Measurements from ENCODE around the gene SEMA5B.

Gene SEMA5B

GRCh38 chr3:122962149-122962548 is 65.4 kb downstream of the SEMA5B start:
- DNase-seq (ENCODE audit: low spot score): no peak
- H3K27me3 ChIP-seq (ENCODE audit: control insufficient read depth in 3 of 3, insufficient read depth in 3 of 3, low read depth in 1 of 3, low read length in 3 of 3): no peaks in the 10 kb centered on the region

GRCh38 chr3:122961146-122961545 is 66.4 kb downstream of the SEMA5B start:
- Histone ChIP-seq H2BK120ac (ENCODE audit: low read depth, low read length) (no peak overlapping the region), H3K27ac (replicated peaks; ENCODE audit: low read length) (no peak overlapping the region), H3K14ac (ENCODE audit: low read length) (no peak overlapping the region), H3K4ac (ENCODE audit: low read length) (no peak overlapping the region), H3K27me3 (ENCODE audit: control insufficient read depth in 3 of 3, insufficient read depth in 3 of 3, low read depth in 1 of 3, low read length in 3 of 3) (no peaks in the 10 kb centered on the region), H3K36me3 (replicated peaks in 1 of 2; ENCODE audit: control insufficient read depth in 2 of 2, insufficient read depth in 2 of 2, low read length in 2 of 2) (peaks cover 2 to 97% of the 10 kb centered on the region in 2 donors), H2BK15ac (ENCODE audit: low read length) (no peak overlapping the region), H3K9me3 (replicated peaks in 1 of 2; ENCODE audit: control insufficient read depth in 2 of 2, insufficient read depth in 1 of 2, low read depth in 1 of 2, low read length in 2 of 2) (no peaks in the 10 kb centered on the region), H4K8ac (ENCODE audit: low read depth, low read length) (no peak overlapping the region), H3K4me2 (ENCODE audit: insufficient read depth, low read length, poor library complexity, severe bottlenecking) (no peak overlapping the region), H3K4me3 (ENCODE audit: low read length in 2 of 2) (no peak overlapping the region), H3K79me1 (ENCODE audit: low read depth, low read length) (no peaks in the 10 kb centered on the region), H3K9ac (ENCODE audit: low read depth, low read length, poor library complexity) (no peak overlapping the region), H2BK5ac (ENCODE audit: low read length) (no peak overlapping the region), H2AFZ (ENCODE audit: low read length) (no peak overlapping the region), H2AK5ac (ENCODE audit: low read depth, low read length) (no peak overlapping the region), H3K18ac (ENCODE audit: low read length) (no peak overlapping the region), H4K91ac (ENCODE audit: low read depth, low read length, poor library complexity) (no peak overlapping the region), H2BK12ac (ENCODE audit: low read length) (no peak overlapping the region), H3K4me1 (ENCODE audit: control insufficient read depth in 2 of 2, insufficient read depth in 1 of 2, low read depth in 1 of 2, low read length in 2 of 2) (peaks cover 0 to 14% of the 10 kb centered on the region in 2 donors), H3K23ac (ENCODE audit: low read depth, low read length, poor library complexity) (no peak overlapping the region)
- no peak for DNase-seq (ENCODE audit: low spot score)
- no CpG with 5 or more reads among the region's 4 CpGs for WGBS, 2 donors (ENCODE audit: extremely low coverage in 2 of 2, insufficient read length in 2 of 2, insufficient replicate concordance in 1 of 2)

More at GRCh38 chr3:122962149-122962548, 65.4 kb downstream of the SEMA5B start:
- H4K8ac ChIP-seq (ENCODE audit: low read depth, low read length): no peak overlapping the region
- H2AFZ ChIP-seq (ENCODE audit: low read length): no peak overlapping the region
- no peak overlapping the region for H3K18ac ChIP-seq (ENCODE audit: low read length)
- H3K79me1 ChIP-seq (ENCODE audit: low read depth, low read length): no peaks in the 10 kb centered on the region
- no peak overlapping the region for H3K9ac ChIP-seq (ENCODE audit: low read depth, low read length, poor library complexity)
- H3K14ac ChIP-seq (ENCODE audit: low read length): no peak overlapping the region
- H2BK120ac ChIP-seq (ENCODE audit: low read depth, low read length): no peak overlapping the region
- H3K4ac ChIP-seq (ENCODE audit: low read length): no peak overlapping the region
- WGBS, 2 donors (ENCODE audit: extremely low coverage in 2 of 2, insufficient read length in 2 of 2, insufficient replicate concordance in 1 of 2): no CpG with 5 or more reads among the region's 9 CpGs
- no peak overlapping the region for H3K23ac ChIP-seq (ENCODE audit: low read depth, low read length, poor library complexity)
- no peak overlapping the region for H2BK5ac ChIP-seq (ENCODE audit: low read length)
- no peak overlapping the region for H3K27ac ChIP-seq (replicated peaks; ENCODE audit: low read length)
- H3K36me3 ChIP-seq (replicated peaks in 1 of 2; ENCODE audit: control insufficient read depth in 2 of 2, insufficient read depth in 2 of 2, low read length in 2 of 2): peaks cover 2 to 91% of the 10 kb centered on the region in 2 donors
- H3K4me1 ChIP-seq (ENCODE audit: control insufficient read depth in 2 of 2, insufficient read depth in 1 of 2, low read depth in 1 of 2, low read length in 2 of 2): peaks cover 0 to 14% of the 10 kb centered on the region in 2 donors
- H2BK12ac ChIP-seq (ENCODE audit: low read length): no peak overlapping the region
- H3K4me2 ChIP-seq (ENCODE audit: insufficient read depth, low read length, poor library complexity, severe bottlenecking): no peak overlapping the region
- H2AK5ac ChIP-seq (ENCODE audit: low read depth, low read length): no peak overlapping the region
- H3K9me3 ChIP-seq (replicated peaks in 1 of 2; ENCODE audit: control insufficient read depth in 2 of 2, insufficient read depth in 1 of 2, low read depth in 1 of 2, low read length in 2 of 2): no peaks in the 10 kb centered on the region
- no peak overlapping the region for H4K91ac ChIP-seq (ENCODE audit: low read depth, low read length, poor library complexity)
- H2BK15ac ChIP-seq (ENCODE audit: low read length): no peak overlapping the region
- H3K4me3 ChIP-seq (ENCODE audit: low read length in 2 of 2): no peak overlapping the region

GRCh38 chr3:122960652-122961051 is 66.9 kb downstream of the SEMA5B start:
- H3K27me3 ChIP-seq (ENCODE audit: control insufficient read depth in 3 of 3, insufficient read depth in 3 of 3, low read depth in 1 of 3, low read length in 3 of 3): no peaks in the 10 kb centered on the region
- no CpG with 5 or more reads among the region's 4 CpGs for WGBS, 2 donors (ENCODE audit: extremely low coverage in 2 of 2, insufficient read length in 2 of 2, insufficient replicate concordance in 1 of 2)

GRCh38 chr3:122959339-122959738 is 68.2 kb downstream of the SEMA5B start:
- Histone ChIP-seq H3K18ac (ENCODE audit: low read length) (no peak overlapping the region), H2BK15ac (ENCODE audit: low read length) (no peak overlapping the region), H3K27me3 (ENCODE audit: control insufficient read depth in 3 of 3, insufficient read depth in 3 of 3, low read depth in 1 of 3, low read length in 3 of 3) (no peaks in the 10 kb centered on the region), H3K27ac (replicated peaks; ENCODE audit: low read length) (no peak overlapping the region), H4K8ac (ENCODE audit: low read depth, low read length) (no peak overlapping the region), H3K79me1 (ENCODE audit: low read depth, low read length) (no peaks in the 10 kb centered on the region), H3K9me3 (replicated peaks in 1 of 2; ENCODE audit: control insufficient read depth in 2 of 2, insufficient read depth in 1 of 2, low read depth in 1 of 2, low read length in 2 of 2) (no peaks in the 10 kb centered on the region), H4K91ac (ENCODE audit: low read depth, low read length, poor library complexity) (no peak overlapping the region), H3K14ac (ENCODE audit: low read length) (no peak overlapping the region), H3K4me3 (ENCODE audit: low read length in 2 of 2) (no peak overlapping the region), H3K23ac (ENCODE audit: low read depth, low read length, poor library complexity) (no peak overlapping the region), H2BK5ac (ENCODE audit: low read length) (no peak overlapping the region), H2AFZ (ENCODE audit: low read length) (no peak overlapping the region), H3K4me2 (ENCODE audit: insufficient read depth, low read length, poor library complexity, severe bottlenecking) (no peak overlapping the region), H3K4ac (ENCODE audit: low read length) (no peak overlapping the region), H2BK12ac (ENCODE audit: low read length) (no peak overlapping the region), H2AK5ac (ENCODE audit: low read depth, low read length) (no peak overlapping the region), H3K4me1 (ENCODE audit: control insufficient read depth in 2 of 2, insufficient read depth in 1 of 2, low read depth in 1 of 2, low read length in 2 of 2) (peaks cover 0 to 9% of the 10 kb centered on the region in 2 donors), H3K36me3 (replicated peaks in 1 of 2; ENCODE audit: control insufficient read depth in 2 of 2, insufficient read depth in 2 of 2, low read length in 2 of 2) (peaks cover 2 to 97% of the 10 kb centered on the region in 2 donors), H3K9ac (ENCODE audit: low read depth, low read length, poor library complexity) (no peak overlapping the region), H2BK120ac (ENCODE audit: low read depth, low read length) (no peak overlapping the region)
- WGBS, 2 donors (ENCODE audit: extremely low coverage in 2 of 2, insufficient read length in 2 of 2, insufficient replicate concordance in 1 of 2): no CpG with 5 or more reads among the region's 5 CpGs
- DNase-seq (ENCODE audit: low spot score): no peak

More at GRCh38 chr3:122960652-122961051, 66.9 kb downstream of the SEMA5B start:
- H3K14ac ChIP-seq (ENCODE audit: low read length): no peak overlapping the region
- H3K23ac ChIP-seq (ENCODE audit: low read depth, low read length, poor library complexity): no peak overlapping the region
- peaks cover 2 to 97% of the 10 kb centered on the region in 2 donors for H3K36me3 ChIP-seq (replicated peaks in 1 of 2; ENCODE audit: control insufficient read depth in 2 of 2, insufficient read depth in 2 of 2, low read length in 2 of 2)
- H3K4ac ChIP-seq (ENCODE audit: low read length): no peak overlapping the region
- peaks cover 0 to 14% of the 10 kb centered on the region in 2 donors for H3K4me1 ChIP-seq (ENCODE audit: control insufficient read depth in 2 of 2, insufficient read depth in 1 of 2, low read depth in 1 of 2, low read length in 2 of 2)
- no peak for DNase-seq (ENCODE audit: low spot score)
- H2AFZ ChIP-seq (ENCODE audit: low read length): no peak overlapping the region
- H3K9ac ChIP-seq (ENCODE audit: low read depth, low read length, poor library complexity): no peak overlapping the region
- no peaks in the 10 kb centered on the region for H3K79me1 ChIP-seq (ENCODE audit: low read depth, low read length)
- no peak overlapping the region for H2BK12ac ChIP-seq (ENCODE audit: low read length)
- no peak overlapping the region for H2BK15ac ChIP-seq (ENCODE audit: low read length)
- H3K18ac ChIP-seq (ENCODE audit: low read length): no peak overlapping the region
- no peak overlapping the region for H3K4me3 ChIP-seq (ENCODE audit: low read length in 2 of 2)
- no peak overlapping the region for H3K27ac ChIP-seq (replicated peaks; ENCODE audit: low read length)
- no peak overlapping the region for H3K4me2 ChIP-seq (ENCODE audit: insufficient read depth, low read length, poor library complexity, severe bottlenecking)
- no peak overlapping the region for H2AK5ac ChIP-seq (ENCODE audit: low read depth, low read length)
- no peak overlapping the region for H4K91ac ChIP-seq (ENCODE audit: low read depth, low read length, poor library complexity)
- H2BK120ac ChIP-seq (ENCODE audit: low read depth, low read length): no peak overlapping the region
- no peak overlapping the region for H4K8ac ChIP-seq (ENCODE audit: low read depth, low read length)
- H3K9me3 ChIP-seq (replicated peaks in 1 of 2; ENCODE audit: control insufficient read depth in 2 of 2, insufficient read depth in 1 of 2, low read depth in 1 of 2, low read length in 2 of 2): no peaks in the 10 kb centered on the region
- no peak overlapping the region for H2BK5ac ChIP-seq (ENCODE audit: low read length)

All from neuronal stem cell (in vitro differentiated cells).